GM12873 (cell line): Measurements from ENCODE around the gene SYNDIG1.

Experiments
- TF ChIP-seq, protein P1 (sequence below): IDR thresholded peaks from 2 replicates; pipeline ENCODE4 v1.5.1; 2012; ENCODE audit warnings: low read depth, mild to moderate bottlenecking, moderate library complexity, low read length, control low read depth; ENCODE audit not compliant: insufficient read depth; ENCODE audit errors: missing control alignments

SYNDIG1 gene

DNA sequence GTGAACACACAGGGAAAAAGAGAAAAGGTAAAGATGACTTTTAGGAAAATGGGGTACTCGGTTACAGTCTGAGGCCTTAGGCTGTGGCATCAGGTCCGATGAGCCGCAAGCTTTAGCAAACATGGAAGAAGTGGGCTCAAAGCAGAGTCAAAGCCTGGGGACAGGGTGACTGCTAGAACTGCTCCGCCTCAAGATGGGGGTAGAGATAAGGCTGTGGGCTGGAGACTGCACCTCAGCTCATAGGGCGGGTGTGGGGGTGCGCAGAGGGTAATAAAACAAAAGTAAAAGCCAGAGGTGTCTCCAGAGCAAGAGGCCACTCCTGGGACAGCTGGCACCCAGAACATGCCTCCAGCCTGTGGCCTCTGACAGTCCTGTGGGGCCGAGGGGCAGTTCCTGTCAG lies 21.3 kb upstream of the SYNDIG1 start:
- TF ChIP-seq, protein P1, sequence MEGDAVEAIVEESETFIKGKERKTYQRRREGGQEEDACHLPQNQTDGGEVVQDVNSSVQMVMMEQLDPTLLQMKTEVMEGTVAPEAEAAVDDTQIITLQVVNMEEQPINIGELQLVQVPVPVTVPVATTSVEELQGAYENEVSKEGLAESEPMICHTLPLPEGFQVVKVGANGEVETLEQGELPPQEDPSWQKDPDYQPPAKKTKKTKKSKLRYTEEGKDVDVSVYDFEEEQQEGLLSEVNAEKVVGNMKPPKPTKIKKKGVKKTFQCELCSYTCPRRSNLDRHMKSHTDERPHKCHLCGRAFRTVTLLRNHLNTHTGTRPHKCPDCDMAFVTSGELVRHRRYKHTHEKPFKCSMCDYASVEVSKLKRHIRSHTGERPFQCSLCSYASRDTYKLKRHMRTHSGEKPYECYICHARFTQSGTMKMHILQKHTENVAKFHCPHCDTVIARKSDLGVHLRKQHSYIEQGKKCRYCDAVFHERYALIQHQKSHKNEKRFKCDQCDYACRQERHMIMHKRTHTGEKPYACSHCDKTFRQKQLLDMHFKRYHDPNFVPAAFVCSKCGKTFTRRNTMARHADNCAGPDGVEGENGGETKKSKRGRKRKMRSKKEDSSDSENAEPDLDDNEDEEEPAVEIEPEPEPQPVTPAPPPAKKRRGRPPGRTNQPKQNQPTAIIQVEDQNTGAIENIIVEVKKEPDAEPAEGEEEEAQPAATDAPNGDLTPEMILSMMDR = no peak

DNA sequence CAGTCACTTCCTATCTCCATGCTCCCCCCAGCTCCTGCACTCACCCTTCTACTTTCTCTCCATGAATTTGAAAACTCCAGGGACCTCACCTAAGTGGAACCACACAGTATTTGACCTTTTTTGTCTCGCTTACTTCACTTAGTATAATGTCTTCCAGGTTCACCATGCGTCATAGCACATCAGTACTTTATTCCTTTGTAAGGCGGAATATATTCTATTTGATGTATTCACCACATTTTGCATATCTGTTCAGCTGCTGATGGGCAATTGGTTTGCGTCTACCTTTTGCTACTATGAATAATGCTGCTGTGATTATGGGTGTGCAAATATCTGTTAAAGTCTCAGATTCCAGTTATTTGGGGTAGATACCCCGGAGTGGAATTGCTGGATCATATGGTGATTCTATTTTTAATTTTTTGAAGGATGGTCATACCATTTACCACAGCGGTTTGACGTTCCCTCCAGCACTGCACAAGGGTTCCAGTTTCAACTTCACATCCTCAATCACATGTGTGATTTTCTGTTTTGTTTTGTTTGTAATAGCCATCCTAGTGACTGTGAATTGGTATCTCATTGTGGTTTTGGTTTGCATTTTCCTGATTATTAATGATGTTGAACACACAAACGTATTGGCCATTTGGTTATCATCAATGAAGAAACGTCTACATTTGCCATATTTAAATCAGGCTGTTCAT lies 20.3 kb upstream of the SYNDIG1 start:
- TF ChIP-seq, protein P1 = no peak

DNA sequence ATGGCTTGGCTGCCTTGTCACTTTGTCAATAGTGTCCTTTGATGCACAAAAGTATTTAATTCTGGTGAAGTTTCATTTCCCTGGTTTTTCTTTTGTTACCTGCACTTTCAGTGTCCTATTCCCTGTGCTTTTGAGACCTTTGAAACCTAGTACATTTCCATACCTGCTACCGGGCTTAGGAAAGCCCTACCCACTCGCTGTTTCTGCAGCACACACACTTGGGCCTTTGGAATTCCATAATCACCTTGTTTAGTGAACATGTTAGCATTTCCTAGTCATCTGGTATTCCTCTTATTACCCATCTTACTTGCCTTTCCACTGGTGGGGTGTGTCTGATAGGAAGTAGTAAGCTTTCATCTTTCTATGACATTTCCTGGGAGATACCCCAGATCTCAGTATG lies 19.3 kb upstream of the SYNDIG1 start:
- TF ChIP-seq, protein P1 = no peak

DNA sequence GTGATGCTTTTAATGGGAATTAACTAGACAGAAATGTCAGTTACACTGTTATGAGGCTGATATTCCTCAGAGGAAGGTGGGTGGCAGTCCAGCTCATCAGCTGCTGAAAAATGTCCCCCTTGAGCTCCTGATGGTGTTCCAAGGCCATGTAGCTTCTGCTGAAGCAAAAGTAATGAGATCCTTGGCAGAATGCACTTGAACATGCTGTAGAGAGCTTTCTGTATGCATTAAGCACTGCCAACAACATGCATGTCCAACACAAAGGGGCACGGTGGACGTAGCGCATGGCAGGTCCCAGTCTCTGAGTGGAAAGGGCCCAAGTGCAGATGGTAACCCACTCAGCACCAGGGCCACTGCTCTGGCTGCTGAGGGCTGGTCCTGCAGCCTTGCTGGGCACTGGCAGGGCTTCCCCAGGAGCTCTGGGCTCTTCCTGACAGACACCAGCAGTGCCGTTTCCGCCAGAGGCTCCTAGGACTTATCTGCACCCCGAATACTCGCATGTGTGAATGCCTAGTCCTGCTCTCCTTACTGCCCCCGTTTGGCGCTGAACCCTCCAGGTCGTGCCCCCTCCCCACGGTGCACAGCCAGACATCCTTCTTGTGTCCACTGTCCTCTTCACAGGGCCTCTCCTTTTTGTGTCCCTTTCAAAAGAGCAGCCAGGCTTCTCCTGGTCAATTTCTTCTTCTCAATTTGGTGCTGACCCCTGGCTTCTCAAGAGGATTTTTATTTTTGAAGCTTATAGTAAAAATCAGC lies 18.6 kb upstream of the SYNDIG1 start:
- TF ChIP-seq, protein P1 = no peak

DNA sequence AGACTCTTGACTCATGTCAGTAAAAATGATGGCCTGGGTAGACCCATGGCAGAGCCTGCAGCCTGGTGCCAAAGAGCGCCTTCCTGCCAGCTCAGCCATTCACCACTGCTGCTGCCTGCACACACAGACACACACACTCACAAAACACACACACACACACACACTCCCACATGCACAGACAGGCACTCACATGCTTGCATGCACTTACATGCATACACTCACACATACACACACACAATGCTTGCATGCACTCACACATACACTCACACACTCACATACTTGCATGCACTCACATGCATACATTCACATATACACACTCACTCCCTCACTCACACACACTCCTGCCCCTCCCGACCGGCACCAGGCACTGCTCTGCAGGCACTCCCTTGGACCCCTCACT lies 18.0 kb upstream of the SYNDIG1 start:
- TF ChIP-seq, protein P1 = no peak

DNA sequence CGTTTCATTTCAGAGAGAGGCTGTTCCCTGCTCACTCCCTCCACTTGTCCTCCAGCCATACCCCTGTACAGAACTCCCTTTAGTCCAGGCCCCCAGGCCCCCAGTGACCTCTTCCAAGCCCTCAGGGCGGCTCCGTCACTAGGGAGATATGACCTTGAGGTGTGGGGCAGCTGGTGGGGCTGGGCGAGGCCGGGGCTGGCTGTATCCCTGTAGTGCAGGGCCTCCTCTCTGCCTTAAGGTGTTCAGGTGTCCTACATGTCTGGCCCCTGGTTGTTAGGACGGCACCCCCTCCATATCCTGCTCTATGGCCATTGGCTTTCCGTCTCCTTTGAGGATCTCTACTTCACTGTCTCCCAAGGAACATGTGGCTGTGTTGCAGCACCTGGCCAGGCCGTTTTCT lies 17.4 kb upstream of the SYNDIG1 start:
- TF ChIP-seq, protein P1 = no peak

DNA sequence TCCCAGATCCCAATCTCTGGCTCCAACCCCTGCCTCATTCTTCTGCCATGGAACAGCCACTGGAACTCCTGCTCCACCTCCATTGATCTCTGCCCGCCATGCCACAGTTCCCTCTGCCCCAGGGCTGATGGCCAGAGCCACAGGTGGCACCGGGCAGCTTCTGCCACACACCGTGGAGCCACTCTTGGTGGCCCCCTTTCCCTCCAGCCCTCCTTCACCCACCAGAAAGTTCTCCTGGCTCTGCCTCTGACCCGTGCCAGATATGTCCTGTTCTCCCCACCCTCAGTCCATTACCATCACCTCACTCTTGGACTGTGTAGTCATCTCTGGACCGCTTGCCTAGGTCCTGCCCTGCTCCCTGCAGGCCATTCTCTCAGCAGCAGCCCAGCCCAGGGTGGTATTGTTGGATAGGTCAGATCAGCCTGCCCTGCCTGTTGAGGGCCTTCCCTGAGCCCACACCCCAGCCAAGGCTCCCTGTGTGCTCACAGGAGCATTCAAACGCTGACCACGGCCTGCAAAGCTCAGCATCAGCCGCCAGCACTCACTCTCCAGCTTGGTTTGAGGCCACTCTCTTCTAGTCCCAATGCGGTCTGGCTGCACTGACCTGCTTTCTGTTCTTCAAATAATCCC lies 16.8 kb upstream of the SYNDIG1 start:
- TF ChIP-seq, protein P1 = no peak
